Activated CD4-positive, alpha-beta memory T cell treated with anti-CD3 and anti-CD28 coated beads, Interleukin-2, amount 10 ng/mL, durations not matched to agents 7 days and 5 days (primary cell): Measurements from ENCODE around the gene DAAM2. TPM values are rescaled to one million over a fixed set of nuclear protein-coding genes. Genes with fewer than 3 reads are reported as not detected.

Experiments used
- CTCF ChIA-PET: fragments of 350-600 bp; sonication (Branson Sonifier 250); formaldehyde crosslinking; loops from one replicate; lab custom pipeline; 2021; ENCODE audit warnings: antibody characterized with exemption, inconsistent platforms; lab: Charles Lee
- POLR2A ChIA-PET: fragments of 350-600 bp; sonication (Branson Sonifier 250); formaldehyde crosslinking; loops from one replicate; lab custom pipeline; 2021; ENCODE audit warnings: antibody characterized with exemption; lab: Charles Lee
- DNase-seq: peaks from one replicate; pipeline ENCODE4 v3.0.0-alpha.2; 2020
- H3K27ac Mint-ChIP-seq: one replicate; pipeline ENCODE4 v1.8.0; 2021; ENCODE audit warnings: mild to moderate bottlenecking, mixed read lengths
- H3K27me3 Mint-ChIP-seq: one replicate; pipeline ENCODE4 v1.8.0; 2021; ENCODE audit warnings: mixed read lengths
- H3K36me3 Mint-ChIP-seq: one replicate; pipeline ENCODE4 v1.8.0; 2021; ENCODE audit warnings: low read depth, mixed read lengths
- H3K4me1 Mint-ChIP-seq: one replicate; pipeline ENCODE4 v1.8.0; 2021; ENCODE audit warnings: mixed read lengths
- H3K4me3 Mint-ChIP-seq: one replicate; pipeline ENCODE4 v1.8.0; 2021; ENCODE audit warnings: mild to moderate bottlenecking, mixed read lengths
- H3K9me3 Mint-ChIP-seq: one replicate; pipeline ENCODE4 v1.8.0; 2021; ENCODE audit warnings: mixed read lengths
- total RNA-seq, 2 experiments: library from RNA; stranded (reverse); gene quantifications; one replicate each; pipeline ENCODE4 v1.2.3, GENCODE V29; 2021

Gene DAAM2
- total RNA-seq, 2 experiments from 2014 or later: not detected

GRCh38 chr6:39947611-39948068, 155.5 kb downstream of the DAAM2 start:
- no peak for DNase-seq
- H3K9me3 Mint-ChIP-seq: no peaks in the 10 kb centered on the region
- H3K4me1 Mint-ChIP-seq: no peaks in the 10 kb centered on the region
- POLR2A ChIA-PET: no interaction called here
- no peaks in the 10 kb centered on the region for H3K27me3 Mint-ChIP-seq
- no peaks in the 10 kb centered on the region for H3K36me3 Mint-ChIP-seq
- no peak overlapping the region for H3K27ac Mint-ChIP-seq
- CTCF ChIA-PET: no interaction called here
- H3K4me3 Mint-ChIP-seq: no peak overlapping the region

GRCh38 chr6:39948199-39948791, 156.1 kb downstream of the DAAM2 start:
- H3K4me3 Mint-ChIP-seq: no peak overlapping the region
- CTCF ChIA-PET: no interaction called here

DNA sequence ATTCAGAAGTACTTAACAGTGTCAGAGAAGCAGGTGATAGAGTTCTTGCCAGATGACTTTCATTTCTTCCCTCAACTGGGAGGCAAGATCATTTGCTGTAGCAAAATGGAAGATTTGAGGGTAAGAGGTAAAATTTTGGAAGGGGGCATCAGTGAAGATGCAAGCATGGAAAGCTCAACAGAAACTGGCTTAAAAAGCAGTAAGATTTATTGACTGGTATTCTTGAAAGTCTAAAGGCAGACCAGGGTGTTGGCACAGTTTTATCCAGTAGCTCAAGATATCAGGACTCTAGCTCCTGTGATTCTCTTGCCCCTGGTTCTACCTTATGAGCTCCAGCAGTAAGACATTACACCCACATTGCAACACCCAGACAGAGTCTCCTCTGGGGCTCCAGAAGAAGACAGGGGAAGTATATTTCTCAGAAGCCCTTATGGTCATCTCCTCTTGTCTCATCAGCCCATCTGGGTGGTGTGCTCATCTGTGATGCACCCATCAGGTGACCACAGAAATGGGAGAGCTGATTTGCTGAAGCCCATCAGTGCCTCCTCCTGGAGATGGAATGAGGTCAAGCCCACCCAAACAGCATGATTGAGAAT, 158.0 kb downstream of the DAAM2 start:
- H3K4me1 Mint-ChIP-seq: no peaks in the 10 kb centered on the region
- DNase-seq: no peak
- no peak overlapping the region for H3K4me3 Mint-ChIP-seq
- H3K27me3 Mint-ChIP-seq: no peaks in the 10 kb centered on the region
- ChIA-PET CTCF (no interaction called here), POLR2A (no interaction called here)
- H3K27ac Mint-ChIP-seq: no peak overlapping the region
- H3K9me3 Mint-ChIP-seq: no peaks in the 10 kb centered on the region
- no peaks in the 10 kb centered on the region for H3K36me3 Mint-ChIP-seq

More at GRCh38 chr6:39948199-39948791, 156.1 kb downstream of the DAAM2 start:
- no peak overlapping the region for H3K27ac Mint-ChIP-seq
- H3K27me3 Mint-ChIP-seq: no peaks in the 10 kb centered on the region
- no peaks in the 10 kb centered on the region for H3K4me1 Mint-ChIP-seq
- no peak for DNase-seq
- H3K9me3 Mint-ChIP-seq: no peaks in the 10 kb centered on the region
- POLR2A ChIA-PET: no interaction called here
- no peaks in the 10 kb centered on the region for H3K36me3 Mint-ChIP-seq

- ChIA-PET POLR2A (no interaction called here), CTCF (no interaction called here)
- H3K4me3 Mint-ChIP-seq: no peak overlapping the region
- H3K9me3 Mint-ChIP-seq: no peaks in the 10 kb centered on the region
- no peak overlapping the region for H3K27ac Mint-ChIP-seq
- no peaks in the 10 kb centered on the region for H3K27me3 Mint-ChIP-seq
- no peaks in the 10 kb centered on the region for H3K4me1 Mint-ChIP-seq
- no peak for DNase-seq
- no peaks in the 10 kb centered on the region for H3K36me3 Mint-ChIP-seq
Measured at GRCh38 chr6:39951191-39951590, 159.0 kb downstream of the DAAM2 start.

- no peak overlapping the region for H3K4me3 Mint-ChIP-seq
- H3K27me3 Mint-ChIP-seq: no peaks in the 10 kb centered on the region
- no peaks in the 10 kb centered on the region for H3K4me1 Mint-ChIP-seq
- H3K27ac Mint-ChIP-seq: no peak overlapping the region
- H3K9me3 Mint-ChIP-seq: no peaks in the 10 kb centered on the region
- ChIA-PET POLR2A (no interaction called here), CTCF (no interaction called here)
- H3K36me3 Mint-ChIP-seq: no peaks in the 10 kb centered on the region
- no peak for DNase-seq
Measured at GRCh38 chr6:39951716-39952115, 159.5 kb downstream of the DAAM2 start.

- CTCF ChIA-PET: no interaction called here
- no peak overlapping the region for H3K27ac Mint-ChIP-seq
Measured at GRCh38 chr6:39952167-39952566, 160.0 kb downstream of the DAAM2 start.

GRCh38 chr6:39953076-39953618, 161.0 kb downstream of the DAAM2 start:
- DNase-seq: no peak
- no peaks in the 10 kb centered on the region for H3K36me3 Mint-ChIP-seq
- POLR2A ChIA-PET: no interaction called here
- CTCF ChIA-PET: no interaction called here
- no peak overlapping the region for H3K4me3 Mint-ChIP-seq
- H3K27ac Mint-ChIP-seq: no peak overlapping the region
- H3K4me1 Mint-ChIP-seq: no peaks in the 10 kb centered on the region
- H3K9me3 Mint-ChIP-seq: no peaks in the 10 kb centered on the region
- no peaks in the 10 kb centered on the region for H3K27me3 Mint-ChIP-seq

More at GRCh38 chr6:39952167-39952566, 160.0 kb downstream of the DAAM2 start:
- no peaks in the 10 kb centered on the region for H3K27me3 Mint-ChIP-seq
- POLR2A ChIA-PET: no interaction called here
- H3K36me3 Mint-ChIP-seq: no peaks in the 10 kb centered on the region
- no peak for DNase-seq
- no peak overlapping the region for H3K4me3 Mint-ChIP-seq
- H3K4me1 Mint-ChIP-seq: no peaks in the 10 kb centered on the region
- no peaks in the 10 kb centered on the region for H3K9me3 Mint-ChIP-seq

Other genes starting within 250 kb of the DAAM2 start
- gene KIF6, start 67.0 kb upstream of the DAAM2 start, total RNA-seq: not detected
- gene MOCS1, start 142.1 kb downstream of the DAAM2 start, total RNA-seq: not detected